ENCODE results near the gene CDH19.

CDH19 gene

DNA sequence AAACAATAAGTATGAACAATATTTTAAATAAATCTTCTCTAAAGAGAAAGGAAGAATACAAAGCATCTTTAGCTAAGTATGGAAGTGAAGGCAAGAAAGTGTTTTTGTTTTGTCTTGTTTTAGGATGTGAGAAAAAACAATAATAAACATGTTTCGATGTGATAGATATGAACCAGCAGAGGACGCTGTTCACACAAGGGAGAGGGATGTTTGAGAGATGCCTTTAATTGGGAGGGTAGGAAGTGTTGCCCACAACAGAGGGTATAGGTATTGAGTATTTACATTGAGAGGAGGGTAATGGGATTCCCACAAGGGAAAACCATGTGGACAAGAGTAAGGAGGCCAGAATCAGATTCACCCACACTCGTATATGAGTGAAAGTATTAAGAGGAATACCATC lies 55.1 kb downstream of the CDH19 start:
- Histone ChIP-seq H3K4me3 (ENCODE audit: insufficient read depth, low read length, poor library complexity, severe bottlenecking) (no peak overlapping the region), H3K9me3 (ENCODE audit: insufficient read depth, low read length) (no peaks in the 10 kb centered on the region), H3K27ac (ENCODE audit: low read depth, low read length) (no peak overlapping the region), H2AFZ (ENCODE audit: low read depth, low read length, severe bottlenecking) (no peak overlapping the region), H3K27me3 (ENCODE audit: low read length) (no peaks in the 10 kb centered on the region), H3K9me2 (replicated peaks; ENCODE audit: insufficient read depth, low read length) (no peaks in the 10 kb centered on the region), H3F3A (ENCODE audit: insufficient read depth) (no peaks in the 10 kb centered on the region), H3K36me3 (ENCODE audit: low read length) (no peaks in the 10 kb centered on the region), H4K20me1 (ENCODE audit: low read depth, low read length) (no peaks in the 10 kb centered on the region), H3K9ac (ENCODE audit: low read length) (no peak overlapping the region), H3K4me2 (ENCODE audit: low read depth, low read length, poor library complexity, severe bottlenecking) (no peak overlapping the region), H3K79me2 (ENCODE audit: insufficient read depth, low read length) (no peaks in the 10 kb centered on the region)
- TF ChIP-seq, protein P1, sequence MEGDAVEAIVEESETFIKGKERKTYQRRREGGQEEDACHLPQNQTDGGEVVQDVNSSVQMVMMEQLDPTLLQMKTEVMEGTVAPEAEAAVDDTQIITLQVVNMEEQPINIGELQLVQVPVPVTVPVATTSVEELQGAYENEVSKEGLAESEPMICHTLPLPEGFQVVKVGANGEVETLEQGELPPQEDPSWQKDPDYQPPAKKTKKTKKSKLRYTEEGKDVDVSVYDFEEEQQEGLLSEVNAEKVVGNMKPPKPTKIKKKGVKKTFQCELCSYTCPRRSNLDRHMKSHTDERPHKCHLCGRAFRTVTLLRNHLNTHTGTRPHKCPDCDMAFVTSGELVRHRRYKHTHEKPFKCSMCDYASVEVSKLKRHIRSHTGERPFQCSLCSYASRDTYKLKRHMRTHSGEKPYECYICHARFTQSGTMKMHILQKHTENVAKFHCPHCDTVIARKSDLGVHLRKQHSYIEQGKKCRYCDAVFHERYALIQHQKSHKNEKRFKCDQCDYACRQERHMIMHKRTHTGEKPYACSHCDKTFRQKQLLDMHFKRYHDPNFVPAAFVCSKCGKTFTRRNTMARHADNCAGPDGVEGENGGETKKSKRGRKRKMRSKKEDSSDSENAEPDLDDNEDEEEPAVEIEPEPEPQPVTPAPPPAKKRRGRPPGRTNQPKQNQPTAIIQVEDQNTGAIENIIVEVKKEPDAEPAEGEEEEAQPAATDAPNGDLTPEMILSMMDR (IDR thresholded peaks at IDR 0.05; ENCODE audit: insufficient read depth, low read length, poor library complexity, severe bottlenecking): no peak
- no peak for TF ChIP-seq EZH2phosphoT487 (conservative IDR thresholded peaks at IDR 0.05; ENCODE audit: low read length)

DNA sequence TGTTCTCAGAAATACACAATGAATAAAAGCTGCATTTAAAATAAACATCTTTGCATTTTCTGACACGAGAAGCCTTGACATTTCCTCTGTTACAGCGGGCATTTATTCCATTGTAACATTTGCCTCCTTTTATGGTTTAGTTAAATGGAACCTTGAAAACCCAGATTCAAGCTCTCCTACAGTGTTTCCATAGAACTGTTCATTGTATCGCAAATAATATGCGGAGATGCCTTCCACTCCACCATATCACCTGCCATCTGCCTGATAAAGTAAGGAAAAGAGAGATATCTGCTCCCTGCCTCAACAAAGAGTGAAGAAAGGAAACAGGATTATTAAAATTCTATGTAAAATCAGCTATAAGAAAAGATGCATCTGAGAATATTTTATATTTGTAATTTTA lies 69.8 kb downstream of the CDH19 start:
- no peaks in the 10 kb centered on the region for H3K36me3 ChIP-seq (ENCODE audit: low read length)
- H3F3A ChIP-seq (ENCODE audit: insufficient read depth): no peaks in the 10 kb centered on the region
- H3K4me3 ChIP-seq (ENCODE audit: insufficient read depth, low read length, poor library complexity, severe bottlenecking): no peak overlapping the region
- no peaks in the 10 kb centered on the region for H3K9me2 ChIP-seq (replicated peaks; ENCODE audit: insufficient read depth, low read length)
- H4K20me1 ChIP-seq (ENCODE audit: low read depth, low read length): no peaks in the 10 kb centered on the region
- no peaks in the 10 kb centered on the region for H3K27me3 ChIP-seq (ENCODE audit: low read length)
- no peaks in the 10 kb centered on the region for H3K9me3 ChIP-seq (ENCODE audit: insufficient read depth, low read length)
- H2AFZ ChIP-seq (ENCODE audit: low read depth, low read length, severe bottlenecking): no peak overlapping the region
- H3K9ac ChIP-seq (ENCODE audit: low read length): no peak overlapping the region
- no peaks in the 10 kb centered on the region for H3K79me2 ChIP-seq (ENCODE audit: insufficient read depth, low read length)
- no peak for TF ChIP-seq EZH2phosphoT487 (conservative IDR thresholded peaks at IDR 0.05; ENCODE audit: low read length)
- no peak overlapping the region for H3K27ac ChIP-seq (ENCODE audit: low read depth, low read length)
- H3K4me2 ChIP-seq (ENCODE audit: low read depth, low read length, poor library complexity, severe bottlenecking): no peak overlapping the region

DNA sequence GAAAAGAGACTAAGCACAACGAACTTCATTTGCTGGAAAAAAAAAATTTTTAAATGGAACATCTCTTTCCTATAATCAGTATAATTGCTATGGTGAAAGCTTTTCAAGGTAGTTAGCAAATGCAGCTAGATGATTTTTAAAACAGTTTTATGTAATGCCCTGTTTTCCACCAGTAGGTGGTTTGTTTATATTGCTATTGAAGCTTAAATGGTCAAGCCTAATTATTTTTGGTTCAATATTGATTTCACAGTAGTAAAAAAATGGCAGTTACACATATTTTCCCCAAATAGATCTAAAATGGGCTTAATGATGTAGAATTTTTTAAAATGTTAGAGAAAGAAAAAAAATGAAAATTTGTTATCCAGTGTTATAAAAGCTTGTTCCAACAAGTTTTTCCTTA lies 70.2 kb downstream of the CDH19 start:
- Histone ChIP-seq H3K9ac (ENCODE audit: low read length) (no peak overlapping the region), H3K4me2 (ENCODE audit: low read depth, low read length, poor library complexity, severe bottlenecking) (no peak overlapping the region), H3K27ac (ENCODE audit: low read depth, low read length) (no peak overlapping the region), H3K9me3 (ENCODE audit: insufficient read depth, low read length) (no peaks in the 10 kb centered on the region), H3K79me2 (ENCODE audit: insufficient read depth, low read length) (no peaks in the 10 kb centered on the region), H3K27me3 (ENCODE audit: low read length) (no peaks in the 10 kb centered on the region), H3F3A (ENCODE audit: insufficient read depth) (no peaks in the 10 kb centered on the region), H3K36me3 (ENCODE audit: low read length) (no peaks in the 10 kb centered on the region), H3K4me3 (ENCODE audit: insufficient read depth, low read length, poor library complexity, severe bottlenecking) (no peak overlapping the region), H2AFZ (ENCODE audit: low read depth, low read length, severe bottlenecking) (no peak overlapping the region), H4K20me1 (ENCODE audit: low read depth, low read length) (no peaks in the 10 kb centered on the region), H3K9me2 (replicated peaks; ENCODE audit: insufficient read depth, low read length) (no peaks in the 10 kb centered on the region)
- TF ChIP-seq, protein P1 (IDR thresholded peaks at IDR 0.05; ENCODE audit: insufficient read depth, low read length, poor library complexity, severe bottlenecking): no peak
- TF ChIP-seq EZH2phosphoT487 (conservative IDR thresholded peaks at IDR 0.05; ENCODE audit: low read length): no peak

DNA sequence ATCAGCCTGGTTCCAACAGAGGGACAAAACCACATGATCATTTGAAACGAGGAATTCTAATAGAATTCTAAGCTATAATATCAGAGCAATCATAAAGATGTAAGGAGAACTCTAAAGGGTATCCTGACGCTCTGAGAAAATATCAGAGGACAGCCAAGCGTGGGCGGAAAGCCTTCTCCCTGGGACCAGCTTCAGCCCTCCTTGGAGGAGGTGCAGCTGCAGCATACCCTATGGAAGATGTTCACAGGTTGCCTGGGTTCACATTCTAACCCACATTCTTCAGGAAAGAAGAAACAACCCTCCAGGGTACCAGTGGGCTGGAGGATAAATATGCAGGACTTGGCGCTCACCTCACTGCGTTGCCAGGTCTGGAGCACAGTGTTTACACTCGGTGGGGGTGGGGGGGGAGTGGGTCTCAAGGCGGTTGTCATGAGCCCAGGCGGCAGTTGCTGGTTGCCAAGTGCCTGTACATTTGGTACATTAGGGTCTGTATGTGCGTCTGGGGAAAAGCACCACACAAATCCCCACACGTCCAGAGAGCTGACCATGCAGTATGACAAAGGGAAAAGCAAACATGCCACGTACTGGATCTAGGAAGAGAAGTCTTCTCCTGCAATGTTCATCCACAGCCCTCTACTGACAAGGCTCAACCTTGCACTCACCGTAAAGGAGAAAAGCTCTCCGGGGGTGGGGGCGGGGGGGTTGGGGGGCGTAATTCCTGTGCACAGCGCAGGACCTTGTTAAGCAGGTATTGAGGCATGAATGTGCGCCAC lies 80.5 kb downstream of the CDH19 start:
- H3K9ac ChIP-seq (ENCODE audit: low read length): no peak overlapping the region
- no peak overlapping the region for H3K27ac ChIP-seq (ENCODE audit: low read depth, low read length)
- H3K27me3 ChIP-seq (ENCODE audit: low read length): no peaks in the 10 kb centered on the region
- H3K79me2 ChIP-seq (ENCODE audit: insufficient read depth, low read length): no peaks in the 10 kb centered on the region
- no peaks in the 10 kb centered on the region for H3K36me3 ChIP-seq (ENCODE audit: low read length)
- no peaks in the 10 kb centered on the region for H3F3A ChIP-seq (ENCODE audit: insufficient read depth)
- H3K4me3 ChIP-seq (ENCODE audit: insufficient read depth, low read length, poor library complexity, severe bottlenecking): no peak overlapping the region
- no peak overlapping the region for H2AFZ ChIP-seq (ENCODE audit: low read depth, low read length, severe bottlenecking)
- TF ChIP-seq, protein P1 (IDR thresholded peaks at IDR 0.05; ENCODE audit: insufficient read depth, low read length, poor library complexity, severe bottlenecking): no peak
- no peak for TF ChIP-seq EZH2phosphoT487 (conservative IDR thresholded peaks at IDR 0.05; ENCODE audit: low read length)
- H4K20me1 ChIP-seq (ENCODE audit: low read depth, low read length): no peaks in the 10 kb centered on the region
- no peaks in the 10 kb centered on the region for H3K9me3 ChIP-seq (ENCODE audit: insufficient read depth, low read length)
- H3K9me2 ChIP-seq (replicated peaks; ENCODE audit: insufficient read depth, low read length): no peaks in the 10 kb centered on the region
- H3K4me2 ChIP-seq (ENCODE audit: low read depth, low read length, poor library complexity, severe bottlenecking): no peak overlapping the region

All from SU-DHL-6 (cell line).